HepG2 (cell line): ENCODE measurements around the gene NFXL1. TPM values are rescaled to one million over a fixed set of nuclear protein-coding genes. Genes with fewer than 3 reads are reported as not detected.

Experiments used
- ATAC-seq: fragments of 200-7000 bp; cut with Tn5 transposase; 3 replicates; pipeline ENCODE4 v1.9.1; 2020; ENCODE audit warnings: mild to moderate bottlenecking, moderate library complexity
- BruUV-seq: library from RNA; stranded (reverse); fragments of 400-500 nt; replicated peaks from 2 replicates; lab custom pipeline; 2021; lab: Mats Ljungman, UMichigan
- CTCF ChIA-PET: fragments of 300-600 bp; formaldehyde crosslinking; extraction: SDS; loops from one replicate; lab custom pipeline; 2021; ENCODE audit warnings: low total read pairs, inconsistent platforms, low intra/inter-chr PET ratio; lab: Yijun Ruan, JAX
- POLR2A ChIA-PET: fragments of 350-600 bp; sonication (Branson Sonifier 250); formaldehyde crosslinking; loops from one replicate; lab custom pipeline; 2020; ENCODE audit warnings: antibody characterized with exemption, inconsistent platforms; lab: Yijun Ruan, JAX
- DNase-seq: peaks from one replicate; pipeline ENCODE4 v3.0.0-alpha.2; 2015; ENCODE audit warnings: low spot score
- FAIRE-seq: peaks from 3 replicates; lab custom pipeline; 2011; peaks lifted over from hg19 to GRCh38; lab: Jason Lieb, UNC
- H2AFZ ChIP-seq: one replicate; pipeline ENCODE4 v1.6.1; 2011; ENCODE audit warnings: low read length, inconsistent platforms
- H3K27ac ChIP-seq: fragments of 300-600 bp; 3 replicates; pipeline ENCODE4 v1.8.0; 2011; ENCODE audit warnings: mixed run types, mild to moderate bottlenecking, mixed read lengths, low read length, inconsistent platforms; ENCODE audit not compliant: insufficient read depth; ENCODE audit errors: extremely low read length
- H3K27me3 ChIP-seq, 2 experiments: fragments of 200-600 bp in 1 of 2; 2 replicates in 1 of 2; 3 replicates in 1 of 2; pipeline versions ENCODE4 v1.6.0 to v1.8.0; 2011; ENCODE audit warnings: low read length in 2 of 2, mild to moderate bottlenecking in 2 of 2, moderate library complexity in 2 of 2, inconsistent platforms in 1 of 2; ENCODE audit not compliant: insufficient read depth in 2 of 2, control insufficient read depth in 1 of 2
- H3K36me3 ChIP-seq, 2 experiments: fragments of 200-600 bp in 1 of 2; replicated peaks in 1 of 2; 2 replicates in 1 of 2; 3 replicates in 1 of 2; pipeline versions ENCODE4 v1.5.1 to v1.8.0; 2011; ENCODE audit warnings: low read length in 2 of 2, inconsistent platforms in 1 of 2; ENCODE audit not compliant: insufficient read depth in 2 of 2, control insufficient read depth in 1 of 2
- H3K4me1 ChIP-seq: 2 replicates; pipeline ENCODE4 v1.5.1; 2012; ENCODE audit warnings: low read length, inconsistent platforms; ENCODE audit not compliant: insufficient read depth
- H3K4me2 ChIP-seq: 2 replicates; pipeline ENCODE4 v1.6.0; 2011; ENCODE audit warnings: low read depth, low read length, inconsistent platforms
- H3K4me3 ChIP-seq, 3 experiments: fragments of 200-600 bp in 1 of 3; sonication (generic), shearing (Covaris generic) in 1 of 3; replicated peaks in 1 of 3; 2 replicates each; pipeline ENCODE4 v1.5.1; 2011 to 2016; ENCODE audit warnings: low read length in 3 of 3, inconsistent platforms in 2 of 3, low read depth in 2 of 3, mild to moderate bottlenecking in 2 of 3, control low read depth in 1 of 3, mixed read lengths in 1 of 3; ENCODE audit not compliant: insufficient read depth in 1 of 3
- H3K79me2 ChIP-seq: one replicate; pipeline ENCODE4 v1.6.1; 2011; ENCODE audit warnings: low read length, inconsistent platforms; ENCODE audit not compliant: insufficient read depth
- H3K9ac ChIP-seq: 2 replicates; pipeline ENCODE4 v1.6.0; 2011; ENCODE audit warnings: mild to moderate bottlenecking, low read depth, low read length, inconsistent platforms; ENCODE audit not compliant: insufficient read depth
- H3K9me3 ChIP-seq: 2 replicates; pipeline ENCODE4 v1.5.1; 2012; ENCODE audit warnings: mild to moderate bottlenecking, low read length
- H4K20me1 ChIP-seq: 2 replicates; pipeline ENCODE4 v1.6.0; 2011; ENCODE audit warnings: inconsistent platforms, mild to moderate bottlenecking, low read length, moderate library complexity; ENCODE audit not compliant: insufficient read depth
- DNMT3B ChIP-seq: conservative IDR thresholded peaks from 2 replicates; pipeline ENCODE4 v1.6.1; 2016; ENCODE audit warnings: missing biosample characterization, control low read depth
- IRF2 ChIP-seq: IDR thresholded peaks from 2 replicates; pipeline ENCODE4 v1.6.1; 2018; ENCODE audit warnings: missing genetic modification reagents, missing compliant biosample characterization
- SRY ChIP-seq: sonication (generic); formaldehyde crosslinking; IDR thresholded peaks from 2 replicates; pipeline ENCODE4 v1.8.0; 2022; ENCODE audit warnings: mild to moderate bottlenecking, missing genetic modification reagents
- TCF7L2 ChIP-seq: IDR thresholded peaks from 2 replicates; pipeline ENCODE4 v1.6.1; 2011; ENCODE audit warnings: mild to moderate bottlenecking, low read depth, low read length, moderate library complexity
- ZBTB20 ChIP-seq: sonication (generic); formaldehyde crosslinking; IDR thresholded peaks from 2 replicates; pipeline ENCODE4 v1.8.1; 2023; ENCODE audit warnings: missing genetic modification reagents, low read depth, mild to moderate bottlenecking, borderline replicate concordance
- ZIK1 ChIP-seq: sonication (generic); formaldehyde crosslinking; IDR thresholded peaks from 2 replicates; pipeline ENCODE4 v1.5.0; 2020; ENCODE audit warnings: mild to moderate bottlenecking, low read depth, missing genetic modification reagents, borderline replicate concordance
- WGBS: methylation state at CpG from one replicate; pipeline ENCODE4 v1.1.6; 2017; ENCODE audit warnings: low lambda C conversion rate; 5-methylcytosine and 5-hydroxymethylcytosine counted together
- in situ Hi-C: cut with HindIII; loops from 2 replicates; pipeline ENCODE4 v1.10.0; 2017; ENCODE audit warnings: low pct_unique_long_range_greater_than_20kb; ENCODE audit not compliant: extremely low pct_ligation_motif_present
- intact Hi-C: fragments of 100-400 bp; cut with micrococcal nuclease; formaldehyde crosslinking; loops from one replicate; pipeline ENCODE4 v1.10.0; 2022; ENCODE audit not compliant: unreplicated experiment
- polyA plus RNA-seq, 8 experiments: library from polyadenylated mRNA; depleted of rRNA in 3 of 8; stranded (reverse) in 7 of 8; unstranded in 1 of 8; fragments of >200 nt; fragmentation: Illumina TruSeq in 4 of 8; extraction: Trizol in 4 of 8; gene quantifications; 2 replicates each; pipeline versions ENCODE4 v1.2.1 to v1.2.3, GENCODE V29; 2011 to 2016; ENCODE audit warnings: low read depth in 4 of 8, missing spikeins in 1 of 8, mixed read lengths in 1 of 8; ENCODE audit not compliant: insufficient read depth in 1 of 8
- total RNA-seq, 5 experiments: library from RNA; depleted of rRNA; stranded (reverse); fragments of >200 nt; fragmentation: Illumina TruSeq; extraction: Trizol; gene quantifications; 2 replicates each; pipeline ENCODE4 v1.2.3, GENCODE V29; 2016; ENCODE audit warnings: low read depth in 1 of 5
- TF ChIP-seq, protein P1 (sequence below): sonication (generic); formaldehyde crosslinking; IDR thresholded peaks from 2 replicates; pipeline ENCODE4 v1.5.0; 2020; ENCODE audit warnings: mild to moderate bottlenecking, missing genetic modification reagents
- TF ChIP-seq, protein P2 (sequence below): sonication (generic); formaldehyde crosslinking; IDR thresholded peaks from 2 replicates; pipeline ENCODE4 v1.4.0; 2020; ENCODE audit warnings: missing genetic modification reagents, borderline replicate concordance
- TF ChIP-seq, protein P3 (sequence below): sonication (generic); formaldehyde crosslinking; IDR thresholded peaks from 2 replicates; pipeline ENCODE4 v1.5.0; 2020; ENCODE audit warnings: missing genetic modification reagents
- TF ChIP-seq, protein P4 (sequence below): sonication (generic); formaldehyde crosslinking; IDR thresholded peaks from 2 replicates; pipeline ENCODE4 v1.8.0; 2022; ENCODE audit warnings: mild to moderate bottlenecking, missing genetic modification reagents; ENCODE audit not compliant: insufficient replicate concordance
- TF ChIP-seq, protein P5 (sequence below): sonication (generic); formaldehyde crosslinking; IDR thresholded peaks from 2 replicates; pipeline ENCODE4 v1.4.0; 2020; ENCODE audit warnings: missing genetic modification reagents, borderline replicate concordance

The NFXL1 gene
- total and polyA plus RNA-seq, 2 of the 13 experiments (the other 11 are each of a cell fraction or from before 2014, with no cell fraction given), result 12.0 to 18.6 TPM

DNA sequence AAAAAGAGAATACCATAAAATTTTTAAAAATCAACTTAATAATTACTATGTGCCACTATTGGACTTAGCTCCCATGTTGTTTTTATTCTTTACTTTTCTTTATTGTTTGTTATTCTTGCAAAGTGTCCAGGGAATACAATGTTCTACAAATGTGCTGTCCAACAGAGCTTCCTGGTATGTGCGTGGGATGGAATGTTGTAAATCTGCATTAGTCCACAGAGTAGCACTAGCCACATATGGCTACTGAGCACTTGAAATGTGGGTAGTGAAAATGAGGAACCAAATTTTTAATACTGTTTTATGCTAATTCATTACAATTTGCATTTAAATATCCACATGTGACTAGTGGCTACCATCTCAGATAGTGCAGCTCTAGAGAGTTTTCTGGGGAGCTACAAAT is 62.2 kb downstream of the NFXL1 start:
- no peak overlapping the region for H3K4me2 ChIP-seq
- H3K9me3 ChIP-seq, result no peaks in the 10 kb centered on the region
- WGBS, result 100% methylated on average over 1 of the region's 1 CpG
- no peak for ATAC-seq
- H3K27me3 ChIP-seq, result no peaks in the 10 kb centered on the region
- no peak overlapping the region for H3K4me3 ChIP-seq
- BruUV-seq, result no TSS peak
- intact Hi-C loops, result no loop called here
- no peaks in the 10 kb centered on the region for H4K20me1 ChIP-seq
- no peak for FAIRE-seq
- peaks cover 7 to 35% of the 10 kb centered on the region in 2 experiments for H3K36me3 ChIP-seq
- DNase-seq, result no peak
- no peak overlapping the region for H3K27ac ChIP-seq
- no peaks in the 10 kb centered on the region for H3K79me2 ChIP-seq
- CTCF ChIA-PET, result no interaction called here
- POLR2A ChIA-PET, result no interaction called here
- no peak overlapping the region for H3K9ac ChIP-seq
- H3K4me1 ChIP-seq, result no peaks in the 10 kb centered on the region
- H2AFZ ChIP-seq, result no peak overlapping the region
- in situ Hi-C loops, result no loop called here
- TF ChIP-seq, protein P1, sequence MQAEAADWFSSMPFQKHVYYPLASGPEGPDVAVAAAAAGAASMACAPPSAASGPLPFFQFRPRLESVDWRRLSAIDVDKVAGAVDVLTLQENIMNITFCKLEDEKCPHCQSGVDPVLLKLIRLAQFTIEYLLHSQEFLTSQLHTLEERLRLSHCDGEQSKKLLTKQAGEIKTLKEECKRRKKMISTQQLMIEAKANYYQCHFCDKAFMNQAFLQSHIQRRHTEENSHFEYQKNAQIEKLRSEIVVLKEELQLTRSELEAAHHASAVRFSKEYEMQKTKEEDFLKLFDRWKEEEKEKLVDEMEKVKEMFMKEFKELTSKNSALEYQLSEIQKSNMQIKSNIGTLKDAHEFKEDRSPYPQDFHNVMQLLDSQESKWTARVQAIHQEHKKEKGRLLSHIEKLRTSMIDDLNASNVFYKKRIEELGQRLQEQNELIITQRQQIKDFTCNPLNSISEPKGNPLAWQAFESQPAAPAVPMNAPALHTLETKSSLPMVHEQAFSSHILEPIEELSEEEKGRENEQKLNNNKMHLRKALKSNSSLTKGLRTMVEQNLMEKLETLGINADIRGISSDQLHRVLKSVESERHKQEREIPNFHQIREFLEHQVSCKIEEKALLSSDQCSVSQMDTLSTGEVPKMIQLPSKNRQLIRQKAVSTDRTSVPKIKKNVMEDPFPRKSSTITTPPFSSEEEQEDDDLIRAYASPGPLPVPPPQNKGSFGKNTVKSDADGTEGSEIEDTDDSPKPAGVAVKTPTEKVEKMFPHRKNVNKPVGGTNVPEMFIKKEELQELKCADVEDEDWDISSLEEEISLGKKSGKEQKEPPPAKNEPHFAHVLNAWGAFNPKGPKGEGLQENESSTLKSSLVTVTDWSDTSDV (CRISPR knock-in tag), result no peak
- TF ChIP-seq ZBTB20 (CRISPR knock-in tag) (no peak), SRY (no peak), IRF2 (CRISPR knock-in tag) (no peak), DNMT3B (CRISPR knock-in tag) (no peak), ZIK1 (CRISPR knock-in tag) (no peak), TCF7L2 (no peak)
- TF ChIP-seq, protein P2, sequence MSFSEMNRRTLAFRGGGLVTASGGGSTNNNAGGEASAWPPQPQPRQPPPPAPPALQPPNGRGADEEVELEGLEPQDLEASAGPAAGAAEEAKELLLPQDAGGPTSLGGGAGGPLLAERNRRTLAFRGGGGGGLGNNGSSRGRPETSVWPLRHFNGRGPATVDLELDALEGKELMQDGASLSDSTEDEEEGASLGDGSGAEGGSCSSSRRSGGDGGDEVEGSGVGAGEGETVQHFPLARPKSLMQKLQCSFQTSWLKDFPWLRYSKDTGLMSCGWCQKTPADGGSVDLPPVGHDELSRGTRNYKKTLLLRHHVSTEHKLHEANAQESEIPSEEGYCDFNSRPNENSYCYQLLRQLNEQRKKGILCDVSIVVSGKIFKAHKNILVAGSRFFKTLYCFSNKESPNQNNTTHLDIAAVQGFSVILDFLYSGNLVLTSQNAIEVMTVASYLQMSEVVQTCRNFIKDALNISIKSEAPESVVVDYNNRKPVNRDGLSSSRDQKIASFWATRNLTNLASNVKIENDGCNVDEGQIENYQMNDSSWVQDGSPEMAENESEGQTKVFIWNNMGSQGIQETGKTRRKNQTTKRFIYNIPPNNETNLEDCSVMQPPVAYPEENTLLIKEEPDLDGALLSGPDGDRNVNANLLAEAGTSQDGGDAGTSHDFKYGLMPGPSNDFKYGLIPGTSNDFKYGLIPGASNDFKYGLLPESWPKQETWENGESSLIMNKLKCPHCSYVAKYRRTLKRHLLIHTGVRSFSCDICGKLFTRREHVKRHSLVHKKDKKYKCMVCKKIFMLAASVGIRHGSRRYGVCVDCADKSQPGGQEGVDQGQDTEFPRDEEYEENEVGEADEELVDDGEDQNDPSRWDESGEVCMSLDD (CRISPR knock-in tag), result no peak
- TF ChIP-seq, protein P3, sequence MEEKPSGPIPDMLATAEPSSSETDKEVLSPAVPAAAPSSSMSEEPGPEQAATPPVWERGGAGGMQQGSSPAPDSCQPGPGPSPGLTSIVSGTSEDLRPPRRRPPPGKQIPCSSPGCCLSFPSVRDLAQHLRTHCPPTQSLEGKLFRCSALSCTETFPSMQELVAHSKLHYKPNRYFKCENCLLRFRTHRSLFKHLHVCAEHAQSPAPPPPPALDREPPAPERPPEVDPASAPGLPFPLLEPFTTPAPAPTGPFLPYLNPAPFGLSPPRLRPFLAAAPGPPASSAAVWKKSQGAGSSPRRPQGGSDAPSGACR (CRISPR knock-in tag), result no peak
- TF ChIP-seq, protein P4, sequence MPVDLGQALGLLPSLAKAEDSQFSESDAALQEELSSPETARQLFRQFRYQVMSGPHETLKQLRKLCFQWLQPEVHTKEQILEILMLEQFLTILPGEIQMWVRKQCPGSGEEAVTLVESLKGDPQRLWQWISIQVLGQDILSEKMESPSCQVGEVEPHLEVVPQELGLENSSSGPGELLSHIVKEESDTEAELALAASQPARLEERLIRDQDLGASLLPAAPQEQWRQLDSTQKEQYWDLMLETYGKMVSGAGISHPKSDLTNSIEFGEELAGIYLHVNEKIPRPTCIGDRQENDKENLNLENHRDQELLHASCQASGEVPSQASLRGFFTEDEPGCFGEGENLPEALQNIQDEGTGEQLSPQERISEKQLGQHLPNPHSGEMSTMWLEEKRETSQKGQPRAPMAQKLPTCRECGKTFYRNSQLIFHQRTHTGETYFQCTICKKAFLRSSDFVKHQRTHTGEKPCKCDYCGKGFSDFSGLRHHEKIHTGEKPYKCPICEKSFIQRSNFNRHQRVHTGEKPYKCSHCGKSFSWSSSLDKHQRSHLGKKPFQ (CRISPR knock-in tag), result no peak
- TF ChIP-seq, protein P5, sequence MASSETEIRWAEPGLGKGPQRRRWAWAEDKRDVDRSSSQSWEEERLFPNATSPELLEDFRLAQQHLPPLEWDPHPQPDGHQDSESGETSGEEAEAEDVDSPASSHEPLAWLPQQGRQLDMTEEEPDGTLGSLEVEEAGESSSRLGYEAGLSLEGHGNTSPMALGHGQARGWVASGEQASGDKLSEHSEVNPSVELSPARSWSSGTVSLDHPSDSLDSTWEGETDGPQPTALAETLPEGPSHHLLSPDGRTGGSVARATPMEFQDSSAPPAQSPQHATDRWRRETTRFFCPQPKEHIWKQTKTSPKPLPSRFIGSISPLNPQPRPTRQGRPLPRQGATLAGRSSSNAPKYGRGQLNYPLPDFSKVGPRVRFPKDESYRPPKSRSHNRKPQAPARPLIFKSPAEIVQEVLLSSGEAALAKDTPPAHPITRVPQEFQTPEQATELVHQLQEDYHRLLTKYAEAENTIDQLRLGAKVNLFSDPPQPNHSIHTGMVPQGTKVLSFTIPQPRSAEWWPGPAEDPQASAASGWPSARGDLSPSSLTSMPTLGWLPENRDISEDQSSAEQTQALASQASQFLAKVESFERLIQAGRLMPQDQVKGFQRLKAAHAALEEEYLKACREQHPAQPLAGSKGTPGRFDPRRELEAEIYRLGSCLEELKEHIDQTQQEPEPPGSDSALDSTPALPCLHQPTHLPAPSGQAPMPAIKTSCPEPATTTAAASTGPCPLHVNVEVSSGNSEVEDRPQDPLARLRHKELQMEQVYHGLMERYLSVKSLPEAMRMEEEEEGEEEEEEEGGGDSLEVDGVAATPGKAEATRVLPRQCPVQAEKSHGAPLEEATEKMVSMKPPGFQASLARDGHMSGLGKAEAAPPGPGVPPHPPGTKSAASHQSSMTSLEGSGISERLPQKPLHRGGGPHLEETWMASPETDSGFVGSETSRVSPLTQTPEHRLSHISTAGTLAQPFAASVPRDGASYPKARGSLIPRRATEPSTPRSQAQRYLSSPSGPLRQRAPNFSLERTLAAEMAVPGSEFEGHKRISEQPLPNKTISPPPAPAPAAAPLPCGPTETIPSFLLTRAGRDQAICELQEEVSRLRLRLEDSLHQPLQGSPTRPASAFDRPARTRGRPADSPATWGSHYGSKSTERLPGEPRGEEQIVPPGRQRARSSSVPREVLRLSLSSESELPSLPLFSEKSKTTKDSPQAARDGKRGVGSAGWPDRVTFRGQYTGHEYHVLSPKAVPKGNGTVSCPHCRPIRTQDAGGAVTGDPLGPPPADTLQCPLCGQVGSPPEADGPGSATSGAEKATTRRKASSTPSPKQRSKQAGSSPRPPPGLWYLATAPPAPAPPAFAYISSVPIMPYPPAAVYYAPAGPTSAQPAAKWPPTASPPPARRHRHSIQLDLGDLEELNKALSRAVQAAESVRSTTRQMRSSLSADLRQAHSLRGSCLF (CRISPR knock-in tag), result no peak
